HCT116 (cell line): ENCODE measurements around the gene AOAH. TPM values are rescaled to one million over a fixed set of nuclear protein-coding genes. Genes with fewer than 3 reads are reported as not detected.

Experiments used
- ATAC-seq: fragments of 200-7000 bp; cut with Tn5 transposase; 2 replicates; pipeline ENCODE4 v1.9.1; 2020; ENCODE audit warnings: mild to moderate bottlenecking, moderate library complexity
- BruUV-seq: library from RNA; stranded (reverse); fragments of 400-500 nt; replicated peaks from 2 replicates; lab custom pipeline; 2021; lab: Mats Ljungman, UMichigan
- CTCF ChIA-PET: fragments of 300-600 bp; sonication (Branson Sonifier 250); formaldehyde crosslinking; loops from one replicate; lab custom pipeline; 2021; ENCODE audit warnings: antibody characterized with exemption; lab: Charles Lee
- POLR2A ChIA-PET: fragments of 300-600, 350-600 bp; sonication (Branson Sonifier 250); formaldehyde crosslinking; loops from one replicate; lab custom pipeline; 2021; ENCODE audit warnings: antibody characterized with exemption; lab: Charles Lee
- RAD21 ChIA-PET, 2 experiments: fragments of 300-600 bp; sonication (Branson Sonifier 250); formaldehyde crosslinking; loops; one replicate each; lab custom pipeline; 2023; ENCODE audit warnings: low total read pairs in 2 of 2; ENCODE audit not compliant: uncharacterized antibody in 2 of 2, unreplicated experiment in 2 of 2, low non-redundant PET in 1 of 2; lab: Charles Lee
- DNase-seq: peaks from one replicate; pipeline ENCODE4 v3.0.0-alpha.2; 2010; ENCODE audit warnings: low read depth, low spot score
- H2AFZ ChIP-seq: fragments of 200-600 bp; shearing (Covaris generic), sonication (generic); 2 replicates; pipeline ENCODE4 v1.6.1; 2017; ENCODE audit warnings: low read depth, mixed run types, mixed read lengths, antibody characterized with exemption, low read length; ENCODE audit not compliant: poor library complexity, severe bottlenecking
- H3K27ac ChIP-seq: 2 replicates; pipeline ENCODE4 v1.5.1; 2012; ENCODE audit warnings: low read depth, low read length
- H3K27me3 ChIP-seq: fragments of 200-600 bp; sonication (generic); 2 replicates; pipeline ENCODE4 v1.6.1; 2016; ENCODE audit warnings: mixed run types, low read length, mixed read lengths; ENCODE audit not compliant: insufficient read depth
- H3K36me3 ChIP-seq, 2 experiments: fragments of 200-500 bp in 1 of 2; fragments of 200-600 bp in 1 of 2; sonication (Bioruptor generic) in 1 of 2; sonication (generic) in 1 of 2; 2 replicates each; pipeline versions ENCODE4 v1.5.1 to v1.6.1; 2014 to 2016; ENCODE audit warnings: low read length in 2 of 2, inconsistent platforms in 1 of 2, mixed read lengths in 1 of 2, mixed run types in 1 of 2; ENCODE audit not compliant: insufficient read depth in 2 of 2, control insufficient read depth in 1 of 2
- H3K4me1 ChIP-seq, 2 experiments: fragments of 200-600 bp in 1 of 2; sonication (generic) in 1 of 2; 2 replicates each; pipeline versions ENCODE4 v1.5.1 to v1.6.1; 2012 to 2017; ENCODE audit warnings: low read length in 2 of 2, inconsistent platforms in 1 of 2, mild to moderate bottlenecking in 1 of 2, mixed read lengths in 1 of 2, mixed run types in 1 of 2, moderate library complexity in 1 of 2; ENCODE audit not compliant: insufficient read depth in 2 of 2, control insufficient read depth in 1 of 2
- H3K4me2 ChIP-seq: fragments of 200-600 bp; sonication (generic); 2 replicates; pipeline ENCODE4 v1.6.1; 2017; ENCODE audit warnings: mixed run types, low read length, mixed read lengths
- H3K4me3 ChIP-seq, 2 experiments: fragments of 200-600 bp in 1 of 2; sonication (generic) in 1 of 2; replicated peaks in 1 of 2; 2 replicates each; pipeline ENCODE4 v1.5.1; 2011 to 2016; ENCODE audit warnings: low read length in 2 of 2, control low read depth in 1 of 2, low read depth in 1 of 2, mild to moderate bottlenecking in 1 of 2, mixed read lengths in 1 of 2, mixed run types in 1 of 2
- H3K79me2 ChIP-seq: fragments of 200-600 bp; sonication (generic); 2 replicates; pipeline ENCODE4 v1.6.1; 2017; ENCODE audit warnings: mild to moderate bottlenecking, mixed run types, low read length, moderate library complexity, mixed read lengths; ENCODE audit not compliant: insufficient read depth
- H3K9ac ChIP-seq: fragments of 200-600 bp; sonication (generic); 2 replicates; pipeline ENCODE4 v1.6.1; 2016; ENCODE audit warnings: low read length, mixed read lengths
- H3K9me2 ChIP-seq: fragments of 200-600 bp; sonication (generic), shearing (Covaris generic); 2 replicates; pipeline ENCODE4 v1.6.1; 2017; ENCODE audit warnings: mixed run types, mild to moderate bottlenecking, moderate library complexity; ENCODE audit not compliant: insufficient read depth
- H3K9me3 ChIP-seq, 2 experiments: fragments of 200-500 bp in 1 of 2; fragments of 200-600 bp in 1 of 2; sonication (Bioruptor generic) in 1 of 2; sonication (generic) in 1 of 2; 2 replicates each; pipeline ENCODE4 v1.6.1; 2014 to 2017; ENCODE audit warnings: low read length in 2 of 2, mixed read lengths in 2 of 2, inconsistent platforms in 1 of 2, low read depth in 1 of 2, mild to moderate bottlenecking in 1 of 2, mixed run types in 1 of 2, moderate library complexity in 1 of 2; ENCODE audit not compliant: control insufficient read depth in 1 of 2, insufficient read depth in 1 of 2
- H4K20me1 ChIP-seq: fragments of 200-600 bp; sonication (generic), shearing (Covaris generic); 2 replicates; pipeline ENCODE4 v1.6.1; 2017; ENCODE audit warnings: mixed run types, mild to moderate bottlenecking, moderate library complexity; ENCODE audit not compliant: insufficient read depth
- CBX3 ChIP-seq: IDR thresholded peaks from 2 replicates; pipeline ENCODE4 v1.6.1; 2012; ENCODE audit warnings: low read depth
- CEBPB ChIP-seq: IDR thresholded peaks from 2 replicates; pipeline ENCODE4 v1.6.1; 2012; ENCODE audit warnings: low read depth
- MAX ChIP-seq: IDR thresholded peaks from 2 replicates; pipeline ENCODE4 v1.6.1; 2012
- POLR2A ChIP-seq: IDR thresholded peaks from 2 replicates; pipeline ENCODE4 v1.7.0; 2011; ENCODE audit warnings: borderline replicate concordance; ENCODE audit not compliant: insufficient read depth, insufficient read length; ENCODE audit errors: extremely low read depth
- POLR2AphosphoS5 ChIP-seq: IDR thresholded peaks from 2 replicates; pipeline ENCODE4 v1.6.1; 2011; ENCODE audit warnings: mild to moderate bottlenecking, low read depth, low read length, moderate library complexity
- RAD21 ChIP-seq: IDR thresholded peaks from 2 replicates; pipeline ENCODE4 v1.6.1; 2012; ENCODE audit warnings: low read depth, mild to moderate bottlenecking
- REST ChIP-seq: IDR thresholded peaks from 2 replicates; pipeline ENCODE4 v1.6.1; 2012; ENCODE audit warnings: low read depth
- SIN3A ChIP-seq: IDR thresholded peaks from 2 replicates; pipeline ENCODE4 v1.6.1; 2012; ENCODE audit warnings: low read depth
- SP1 ChIP-seq: IDR thresholded peaks from 2 replicates; pipeline ENCODE4 v1.6.1; 2012; ENCODE audit warnings: low read depth
- SRF ChIP-seq: IDR thresholded peaks from 2 replicates; pipeline ENCODE4 v1.6.1; 2012; ENCODE audit warnings: low read depth
- TCF7L2 ChIP-seq: IDR thresholded peaks from 2 replicates; pipeline ENCODE4 v1.7.0; 2011; ENCODE audit warnings: borderline replicate concordance, inconsistent platforms; ENCODE audit not compliant: insufficient read depth, insufficient read length; ENCODE audit errors: extremely low read depth
- YY1 ChIP-seq: IDR thresholded peaks from 2 replicates; pipeline ENCODE4 v1.6.1; 2011; ENCODE audit warnings: low read length, low read depth, moderate library complexity, mild to moderate bottlenecking; ENCODE audit not compliant: insufficient replicate concordance; ENCODE audit errors: extremely low read depth
- ZBTB33 ChIP-seq: IDR thresholded peaks from 2 replicates; pipeline ENCODE4 v1.6.1; 2011; ENCODE audit warnings: mild to moderate bottlenecking, low read length, moderate library complexity; ENCODE audit not compliant: insufficient replicate concordance; ENCODE audit errors: extremely low read depth
- ZFX ChIP-seq: fragments of 450-650 bp; IDR thresholded peaks from 2 replicates; pipeline ENCODE4 v1.6.1; 2017
- intact Hi-C: fragments of 100-400 bp; cut with micrococcal nuclease; formaldehyde crosslinking; loops from 2 replicates; pipeline ENCODE4 v1.10.0; 2022
- total RNA-seq: library from RNA; stranded (reverse); gene quantifications from one replicate; pipeline ENCODE4 v1.2.1, GENCODE V29; 2021; ENCODE audit not compliant: unreplicated experiment
- TF ChIP-seq, protein P1 (sequence below), 3 experiments: fragments of 200-600 bp in 1 of 3; sonication (generic) in 1 of 3; IDR thresholded peaks in 2 of 3; conservative IDR thresholded peaks in 1 of 3; 2 replicates each; pipeline ENCODE4 v1.5.1; 2012 to 2017; ENCODE audit warnings: low read depth in 2 of 3, low read length in 2 of 3, antibody characterized with exemption in 1 of 3, borderline replicate concordance in 1 of 3, control low read depth in 1 of 3, mild to moderate bottlenecking in 1 of 3, mixed read lengths in 1 of 3, mixed run types in 1 of 3, moderate library complexity in 1 of 3; ENCODE audit not compliant: insufficient read depth in 1 of 3

The AOAH gene
- total RNA-seq, 1 experiment from 2014 or later, result 1.1 TPM

DNA sequence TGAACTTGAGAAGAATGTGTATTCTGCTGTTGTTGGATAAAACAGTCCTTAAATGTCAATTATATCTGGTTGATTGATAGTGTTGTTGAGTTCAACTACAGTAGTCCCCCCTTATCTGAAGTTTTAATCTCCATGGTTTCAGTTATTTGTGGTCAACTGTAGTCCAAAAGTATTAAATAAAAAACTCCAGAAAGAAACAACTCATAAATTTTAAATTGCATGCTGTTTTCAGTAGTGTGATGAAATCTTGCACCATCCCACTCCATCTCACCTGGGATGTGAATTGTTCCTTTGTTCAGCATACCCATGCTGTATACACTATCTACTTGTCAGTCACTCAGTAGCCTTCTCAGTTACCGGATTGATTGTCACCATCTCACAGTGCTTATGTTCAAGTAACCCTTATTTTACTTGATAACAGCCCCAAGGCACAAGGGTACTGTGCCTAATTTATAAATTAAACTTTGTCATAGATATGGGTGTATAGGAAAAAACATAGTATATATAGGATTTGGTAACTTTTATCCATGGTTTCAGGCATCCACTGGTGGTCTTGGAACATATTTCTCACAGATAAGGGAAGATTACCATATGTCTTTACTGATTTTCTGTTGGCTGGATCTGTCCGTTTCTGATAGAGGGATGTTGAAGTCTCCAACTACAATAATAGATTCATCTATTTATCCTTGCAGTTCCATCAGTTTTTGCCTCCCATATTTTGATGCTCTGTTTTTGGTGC is 57.1 kb downstream of the AOAH start:
- H3K4me2 ChIP-seq, result no peak overlapping the region

More for the DNA sequence above, 57.1 kb downstream of the AOAH start:
- intact Hi-C loops, result loop anchor here (10.0 kb wide), 1 partner anchor 298 kb away; no protein-coding TSS in a partner anchor
- no TSS peak for BruUV-seq
- H3K9me2 ChIP-seq, result no peaks in the 10 kb centered on the region
- RAD21 ChIA-PET, result no interaction called here
- H3K4me1 ChIP-seq, result peaks cover 7 to 26% of the 10 kb centered on the region in 2 experiments
- TF ChIP-seq SRF, result no peak
- no peak for TF ChIP-seq MAX
- no peak for TF ChIP-seq REST
- TF ChIP-seq ZFX, result no peak
- no peak for TF ChIP-seq ZBTB33
- no peak for TF ChIP-seq SP1
- no peak for TF ChIP-seq SIN3A
- no peak for TF ChIP-seq POLR2A
- TF ChIP-seq POLR2AphosphoS5, result no peak
- no peak for TF ChIP-seq RAD21
- TF ChIP-seq CBX3, result no peak
- no peak for TF ChIP-seq CEBPB
- TF ChIP-seq TCF7L2, result no peak
- TF ChIP-seq, protein P1, sequence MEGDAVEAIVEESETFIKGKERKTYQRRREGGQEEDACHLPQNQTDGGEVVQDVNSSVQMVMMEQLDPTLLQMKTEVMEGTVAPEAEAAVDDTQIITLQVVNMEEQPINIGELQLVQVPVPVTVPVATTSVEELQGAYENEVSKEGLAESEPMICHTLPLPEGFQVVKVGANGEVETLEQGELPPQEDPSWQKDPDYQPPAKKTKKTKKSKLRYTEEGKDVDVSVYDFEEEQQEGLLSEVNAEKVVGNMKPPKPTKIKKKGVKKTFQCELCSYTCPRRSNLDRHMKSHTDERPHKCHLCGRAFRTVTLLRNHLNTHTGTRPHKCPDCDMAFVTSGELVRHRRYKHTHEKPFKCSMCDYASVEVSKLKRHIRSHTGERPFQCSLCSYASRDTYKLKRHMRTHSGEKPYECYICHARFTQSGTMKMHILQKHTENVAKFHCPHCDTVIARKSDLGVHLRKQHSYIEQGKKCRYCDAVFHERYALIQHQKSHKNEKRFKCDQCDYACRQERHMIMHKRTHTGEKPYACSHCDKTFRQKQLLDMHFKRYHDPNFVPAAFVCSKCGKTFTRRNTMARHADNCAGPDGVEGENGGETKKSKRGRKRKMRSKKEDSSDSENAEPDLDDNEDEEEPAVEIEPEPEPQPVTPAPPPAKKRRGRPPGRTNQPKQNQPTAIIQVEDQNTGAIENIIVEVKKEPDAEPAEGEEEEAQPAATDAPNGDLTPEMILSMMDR (IDR thresholded peaks at IDR 0.05 in 2 of 3, conservative IDR thresholded peaks at IDR 0.05 in 1 of 3; ENCODE audit: borderline replicate concordance in 1 of 3, insufficient read depth in 1 of 3, low read depth in 2 of 3, low read length in 2 of 3), result no peak
- TF ChIP-seq YY1, result no peak
- H4K20me1 ChIP-seq, result no peaks in the 10 kb centered on the region
- ATAC-seq (no peak), DNase-seq (no peak)
- no peaks in the 10 kb centered on the region for H3K36me3 ChIP-seq
- no peak overlapping the region for H3K4me3 ChIP-seq
- H3K9ac ChIP-seq, result no peak overlapping the region
- POLR2A ChIA-PET, result no interaction called here
- H3K79me2 ChIP-seq, result no peaks in the 10 kb centered on the region
- no peaks in the 10 kb centered on the region for H3K9me3 ChIP-seq
- CTCF ChIA-PET, result no interaction called here
- H3K27me3 ChIP-seq, result no peaks in the 10 kb centered on the region
- H2AFZ ChIP-seq, result peak overlapping the region; percentile 12
- H3K27ac ChIP-seq, result no peak overlapping the region
